CD4-positive, alpha-beta T cell treated with Interleukin-6 for 4 hours (primary cell): Measurements from ENCODE around the gene KDM2B.
"Not testable (repeated sequence)": the region's sequence is repeated elsewhere in the genome, so short reads cannot be mapped to it uniquely, and the experiment has no call there.

Source experiments
- DNase-seq: peaks from one replicate; pipeline ENCODE4 v3.0.0-alpha.2; 2020; ENCODE audit warnings: mixed read lengths

KDM2B gene

DNA sequence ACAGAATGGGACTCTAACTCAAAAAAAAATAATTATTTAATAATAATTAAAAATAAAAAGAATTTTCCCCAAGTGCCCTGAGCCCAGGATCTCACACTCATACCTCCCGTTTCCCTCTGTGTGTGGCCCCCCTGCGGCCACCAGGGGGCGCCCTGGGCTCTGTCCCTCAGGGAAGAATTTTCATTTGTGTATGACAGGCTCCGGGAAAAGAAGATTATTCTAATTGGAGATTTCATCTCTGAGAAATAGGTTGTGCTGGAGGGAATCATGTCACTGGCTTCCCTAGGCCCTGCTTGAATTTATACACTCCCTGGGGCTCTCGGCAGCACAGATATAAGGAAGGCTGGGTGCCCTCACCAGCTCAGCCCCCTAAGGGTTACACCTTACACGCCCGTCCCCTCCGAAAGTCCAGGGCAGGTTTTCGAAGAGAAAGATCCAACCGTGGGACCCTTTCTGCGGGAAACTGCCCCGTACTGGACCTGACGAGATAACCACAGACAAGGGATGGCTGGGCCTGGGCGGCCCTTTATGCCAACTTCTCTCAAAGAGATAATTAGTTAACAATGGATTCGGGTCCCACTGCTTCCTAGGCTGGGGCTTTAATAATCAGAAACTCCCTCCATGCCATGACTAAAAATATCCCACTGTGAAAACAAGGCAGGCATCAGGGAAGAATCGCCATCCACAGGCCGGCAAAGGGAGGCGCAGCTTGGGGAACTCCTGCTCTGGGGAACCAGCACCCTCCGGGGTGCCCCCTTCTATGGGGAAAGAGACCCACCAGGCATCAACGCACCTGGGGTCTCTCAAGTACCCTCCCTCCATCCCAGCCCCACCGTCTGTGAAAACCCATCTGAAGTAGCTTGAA, 80.7 kb downstream of the KDM2B start:
- peak; percentile 82 for DNase-seq

DNA sequence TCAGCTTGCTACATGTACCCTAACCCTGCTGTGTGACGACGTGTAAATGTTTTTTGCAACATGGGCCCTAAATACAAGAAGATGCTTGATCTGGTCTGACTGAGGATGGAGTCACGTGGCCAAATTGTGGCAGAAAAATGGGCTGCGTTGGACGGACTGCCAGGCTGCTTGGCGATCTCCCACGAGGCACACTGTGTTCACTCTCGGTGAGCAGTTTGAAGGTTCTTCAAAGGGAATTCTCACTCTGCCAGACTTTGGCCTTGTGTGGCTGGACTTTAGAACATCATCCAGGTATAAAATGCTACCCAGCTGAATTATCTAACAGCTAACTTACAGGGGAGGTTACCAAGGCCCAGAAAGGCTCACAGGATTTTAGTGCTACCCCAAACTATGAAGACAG, 85.1 kb downstream of the KDM2B start:
- DNase-seq, result no peak

DNA sequence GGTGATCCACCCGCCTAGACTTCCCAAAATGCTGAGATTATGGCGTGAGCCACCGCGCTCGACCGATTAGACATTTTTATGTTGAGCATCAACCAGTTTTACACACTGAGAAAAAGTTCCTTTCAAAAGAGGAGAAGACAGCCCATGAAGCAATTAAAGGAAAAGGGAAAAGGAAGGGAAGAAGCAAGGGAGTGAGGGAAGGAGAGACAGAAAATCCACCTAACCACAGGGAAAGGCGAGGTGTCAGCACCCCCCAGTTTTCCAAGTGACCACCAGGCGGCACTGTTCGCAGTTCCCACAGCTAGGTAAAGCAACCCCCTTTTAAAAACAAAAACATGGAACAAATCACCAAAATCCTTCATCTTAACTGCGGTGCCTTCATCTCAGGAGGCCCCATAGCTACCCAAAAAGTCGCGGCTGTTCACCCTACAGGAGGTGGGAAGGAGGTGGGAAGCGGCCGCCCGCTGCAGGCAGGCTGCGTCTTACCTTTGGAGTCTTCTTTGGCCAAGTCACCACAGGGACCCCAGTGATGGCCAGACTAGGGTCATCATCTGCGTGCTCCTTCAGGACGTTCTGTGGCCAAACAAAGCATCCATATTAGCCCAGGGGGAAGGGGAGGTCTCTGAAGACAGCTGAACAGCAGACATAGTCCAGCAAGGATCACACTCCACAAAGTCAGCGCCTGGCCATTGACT, 86.6 kb downstream of the KDM2B start:
- DNase-seq, result peak; percentile 69

DNA sequence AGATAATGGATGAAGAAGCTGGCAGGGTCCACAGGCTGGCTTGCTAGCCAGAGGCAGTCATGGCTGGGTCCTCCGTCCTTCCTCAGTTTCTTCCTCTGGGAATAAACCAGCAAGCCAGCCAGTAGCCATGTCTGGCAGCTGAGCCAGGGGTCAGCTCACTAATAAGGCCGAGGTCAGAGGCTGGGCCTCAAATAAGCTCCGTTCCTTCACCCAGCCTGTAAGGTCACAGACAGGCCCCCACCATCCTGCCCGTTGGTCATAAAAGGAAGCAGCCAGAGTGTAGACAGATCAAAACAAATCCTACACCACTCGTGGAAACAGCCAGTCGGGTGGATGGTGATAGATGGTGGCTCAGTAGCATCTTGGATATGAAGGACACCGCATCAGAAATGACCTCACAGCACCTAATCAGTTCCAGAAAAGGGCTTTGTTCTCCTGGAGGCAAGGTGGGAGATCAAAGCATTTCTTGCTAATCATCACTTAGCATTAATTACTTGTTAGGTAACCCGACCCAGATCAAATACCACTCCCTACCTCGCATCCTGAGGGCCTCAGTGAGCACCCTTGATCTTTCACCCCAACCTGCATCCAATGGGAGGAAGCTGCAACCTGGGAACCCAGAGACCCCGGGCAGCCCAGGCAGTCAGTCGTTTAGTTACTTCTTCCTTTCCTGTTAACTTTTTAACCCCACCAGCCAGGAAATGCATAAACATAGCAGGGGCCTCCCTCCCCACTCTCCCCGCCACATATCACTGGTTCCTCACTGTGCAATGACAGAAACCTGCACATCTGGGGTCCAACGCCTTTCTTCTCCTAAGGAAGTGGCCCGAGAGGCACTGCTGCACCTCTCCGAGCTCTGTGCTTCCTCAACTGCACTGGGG, 90.2 kb downstream of the KDM2B start:
- DNase-seq, result no peak

DNA sequence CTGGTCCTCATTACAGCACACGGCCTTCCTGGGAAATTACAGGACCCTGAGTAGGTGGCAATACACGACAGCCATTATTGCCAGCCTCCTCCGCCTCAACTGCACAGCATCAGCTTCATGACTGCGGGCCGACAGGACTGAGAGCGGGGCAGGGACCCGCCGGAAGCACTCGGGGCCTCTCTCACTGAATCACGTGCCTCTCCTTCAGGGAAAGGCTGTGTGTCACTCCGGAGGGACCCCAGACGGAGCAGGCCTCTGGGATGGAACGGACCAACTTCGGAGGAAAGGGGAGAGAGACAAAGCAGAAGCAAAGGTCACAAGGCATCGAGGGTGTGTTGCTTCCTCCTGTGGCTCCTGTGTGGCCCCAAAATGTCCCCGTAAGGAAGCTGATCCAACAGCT, 90.9 kb downstream of the KDM2B start:
- no peak for DNase-seq

DNA sequence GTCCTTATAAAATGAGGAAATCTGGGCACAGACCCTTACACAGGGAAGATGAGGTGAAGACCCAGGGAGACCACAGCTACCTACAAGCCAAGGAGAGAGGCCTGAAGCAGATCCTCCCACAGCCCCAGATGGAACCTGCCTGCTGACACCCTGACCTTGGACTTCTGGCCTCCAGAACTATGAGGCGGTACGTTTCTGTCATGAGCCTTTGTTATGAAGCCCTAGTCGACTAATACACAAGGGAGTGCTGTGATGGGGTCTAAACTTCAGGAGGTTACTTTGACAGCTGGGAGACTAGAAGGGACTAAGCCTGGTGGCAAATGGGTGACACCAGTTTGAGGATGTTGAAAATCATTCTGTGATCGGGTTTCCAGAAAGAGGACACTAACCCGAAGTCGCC, 95.9 kb downstream of the KDM2B start:
- no peak for DNase-seq

DNA sequence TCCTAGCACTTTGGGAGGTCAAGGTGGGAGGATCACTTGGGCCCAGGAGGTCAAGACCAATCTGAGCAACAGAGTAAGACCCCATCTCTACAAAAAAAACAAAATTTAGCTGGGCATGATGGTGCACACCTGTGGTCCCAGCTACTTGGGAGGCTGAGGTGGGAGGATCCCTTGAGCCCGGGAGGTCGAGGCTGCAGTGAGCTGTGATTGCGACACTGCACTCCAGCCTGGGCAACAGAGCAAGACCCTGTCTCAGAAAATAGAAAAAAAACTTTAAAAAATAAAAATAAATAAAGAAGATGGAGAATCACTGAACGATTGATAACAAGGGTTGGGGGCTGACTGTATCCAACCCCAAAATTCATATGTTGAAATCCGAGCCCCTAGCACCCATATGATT, 96.3 kb downstream of the KDM2B start:
- not testable (repeated sequence) for DNase-seq

DNA sequence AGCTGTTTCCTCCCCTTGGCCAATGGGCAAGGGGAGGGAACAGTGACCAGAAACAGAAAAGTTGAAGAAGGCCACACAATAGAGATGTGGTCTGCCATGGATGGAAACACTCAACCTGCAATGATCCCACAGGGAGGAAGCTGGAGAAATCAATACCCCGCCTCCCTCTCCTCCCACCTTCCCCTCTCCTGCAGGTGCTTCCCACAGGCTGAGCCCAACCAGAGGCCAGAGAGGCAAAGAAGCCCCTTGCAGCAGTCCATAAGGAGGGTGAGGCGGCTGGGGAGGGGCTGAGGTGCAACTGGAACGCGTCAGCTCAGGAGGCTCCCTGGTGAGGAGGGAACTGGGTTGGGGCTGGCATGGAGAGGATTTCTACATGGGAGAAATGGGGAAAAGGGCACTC, 96.9 kb downstream of the KDM2B start:
- no peak for DNase-seq

DNA sequence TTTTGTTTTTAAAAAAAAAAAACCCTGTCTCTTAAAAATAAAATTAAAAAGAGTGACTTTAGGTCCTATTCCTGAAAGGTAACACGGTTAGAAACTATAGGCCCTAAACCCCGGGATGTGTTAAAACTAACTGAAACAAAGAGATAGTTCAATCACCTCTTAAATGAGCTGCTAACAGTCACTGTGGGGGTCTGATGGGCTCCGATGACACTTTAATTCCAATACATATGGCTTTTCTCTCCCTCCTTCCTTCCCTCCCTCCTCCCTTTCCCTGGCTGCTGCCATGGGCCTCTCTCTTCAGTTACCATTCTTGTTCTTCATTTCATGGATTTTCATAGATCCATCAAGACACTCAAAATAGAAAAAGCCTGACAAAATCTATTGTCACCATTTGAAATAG, 104.3 kb downstream of the KDM2B start:
- no peak for DNase-seq

DNA sequence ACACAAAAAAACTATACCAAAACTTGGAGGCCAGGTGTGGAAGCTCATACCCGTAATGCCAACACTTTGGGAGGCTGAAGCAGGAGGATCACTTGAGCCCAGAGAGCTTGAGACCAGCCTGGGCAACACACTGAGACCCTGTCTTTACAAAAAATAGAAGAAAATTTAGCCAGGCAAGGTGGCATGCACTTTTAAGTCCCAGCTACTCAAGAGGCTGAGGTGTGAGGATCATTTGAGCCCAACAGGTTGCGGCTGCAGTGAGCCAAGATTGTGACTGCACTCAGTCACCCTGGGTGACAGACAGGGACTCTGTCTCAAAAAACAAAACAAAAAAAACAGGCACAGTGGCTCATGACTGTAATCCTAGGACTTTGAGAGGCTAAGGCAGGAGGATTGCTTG, 105.5 kb downstream of the KDM2B start:
- no peak for DNase-seq

DNA sequence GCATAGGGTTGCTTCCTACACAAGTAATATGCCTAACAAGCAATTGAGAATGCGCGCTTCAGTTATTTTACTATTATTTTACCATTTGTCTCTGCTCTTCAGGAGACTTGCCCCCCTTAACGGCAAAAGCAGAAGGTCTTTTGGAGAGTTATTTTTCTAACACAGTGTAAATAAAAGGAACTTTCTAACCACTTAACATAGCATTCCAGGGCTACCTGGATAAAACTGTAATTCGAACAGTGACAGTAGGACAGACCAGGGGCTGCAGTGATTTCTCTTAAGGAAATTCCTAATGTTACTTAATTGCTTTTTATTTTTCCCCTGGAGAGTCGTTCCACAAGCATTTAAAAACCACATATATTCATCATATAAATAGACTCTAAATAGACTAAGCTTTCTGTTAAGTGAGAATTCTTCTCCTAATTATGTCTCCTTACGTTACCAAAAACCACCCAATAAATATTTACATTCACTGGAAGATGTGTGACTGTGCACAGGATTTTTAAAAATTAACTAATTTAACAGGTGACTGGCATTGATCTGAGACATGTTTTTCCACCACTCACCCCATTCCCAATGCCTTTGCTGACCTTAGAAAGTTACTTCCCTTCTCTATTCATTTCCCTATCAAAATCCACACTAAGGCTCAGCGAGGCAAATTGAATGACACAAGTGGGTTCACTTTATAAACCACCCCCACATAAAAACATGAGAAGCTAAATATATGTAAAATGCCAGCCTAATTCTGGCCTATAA, 108.5 kb downstream of the KDM2B start:
- no peak for DNase-seq

DNA sequence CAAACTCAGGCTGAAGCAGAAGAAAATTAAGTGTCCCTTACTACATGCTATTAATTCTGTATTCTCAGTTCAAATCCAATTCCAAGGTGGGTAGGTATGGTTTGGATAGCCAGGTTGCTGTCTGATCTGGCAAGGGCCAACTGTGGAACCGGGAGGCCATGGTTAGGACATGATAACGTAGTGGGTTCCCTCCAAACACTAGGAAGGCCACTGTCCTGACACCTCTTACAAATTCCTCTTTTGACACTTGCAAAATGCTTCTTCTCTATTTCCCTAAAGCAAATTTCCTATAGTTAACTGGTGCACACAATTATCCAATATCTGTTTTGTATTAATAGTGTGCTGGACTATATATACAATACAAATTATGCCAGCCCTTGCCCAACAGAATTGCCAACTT, 110.1 kb downstream of the KDM2B start:
- DNase-seq, result no peak

DNA sequence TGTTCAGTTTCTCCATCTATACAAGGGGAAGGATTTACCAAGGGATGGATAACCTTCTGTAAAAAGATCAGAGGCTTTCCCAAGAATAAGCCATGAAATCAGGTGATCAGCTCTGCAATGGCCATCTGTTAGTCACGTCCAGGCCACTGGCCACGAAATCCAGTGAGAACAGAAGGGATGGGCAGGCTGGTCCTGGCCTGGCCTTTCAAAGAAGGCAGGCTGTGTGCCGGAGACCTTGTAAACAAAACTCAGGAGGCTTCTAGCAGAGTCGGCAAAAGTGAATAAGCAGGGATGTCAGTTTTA, 112.4 kb downstream of the KDM2B start:
- no peak for DNase-seq

DNA sequence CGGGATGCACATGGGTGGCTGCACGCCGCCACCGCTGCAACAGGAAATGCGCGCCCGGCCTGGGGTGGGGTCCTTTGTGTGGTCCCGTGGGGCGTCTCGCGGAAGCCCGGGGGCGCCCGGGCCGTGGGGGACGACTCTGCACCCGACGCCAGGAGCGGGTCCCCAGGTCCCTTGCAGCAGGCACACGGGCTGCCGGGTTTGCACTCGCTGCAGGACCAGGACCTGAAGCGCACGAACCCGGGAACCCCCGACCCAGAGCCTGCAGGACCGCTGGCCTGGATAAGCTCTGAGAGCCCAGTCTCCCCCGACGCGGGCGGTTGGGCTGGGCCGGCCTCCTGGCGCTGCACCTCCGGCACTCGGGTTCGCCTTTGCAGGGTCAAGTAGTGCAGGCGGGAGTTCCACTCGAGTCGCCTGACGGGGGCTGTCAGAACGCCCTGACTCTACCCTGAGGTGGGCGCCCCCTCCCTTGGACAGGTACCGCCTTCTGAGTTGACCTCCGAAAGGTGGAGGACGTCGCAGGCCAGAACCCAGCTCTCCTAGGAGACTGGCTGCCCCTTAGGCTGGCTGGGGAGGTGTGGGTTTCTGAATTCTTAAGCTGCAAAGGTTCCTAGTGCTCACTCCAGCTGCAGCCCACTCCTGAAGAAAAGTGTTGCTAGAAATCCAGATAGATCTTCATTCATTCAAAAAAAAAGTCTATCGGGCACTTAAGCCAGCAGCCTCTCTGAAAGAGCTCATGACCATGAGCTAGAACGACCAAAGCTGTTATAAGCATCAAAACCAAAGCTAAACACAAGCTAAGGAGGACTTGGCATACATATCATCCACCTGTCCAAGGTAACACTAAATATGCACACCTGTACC, 113.0 kb downstream of the KDM2B start:
- DNase-seq, result no peak

DNA sequence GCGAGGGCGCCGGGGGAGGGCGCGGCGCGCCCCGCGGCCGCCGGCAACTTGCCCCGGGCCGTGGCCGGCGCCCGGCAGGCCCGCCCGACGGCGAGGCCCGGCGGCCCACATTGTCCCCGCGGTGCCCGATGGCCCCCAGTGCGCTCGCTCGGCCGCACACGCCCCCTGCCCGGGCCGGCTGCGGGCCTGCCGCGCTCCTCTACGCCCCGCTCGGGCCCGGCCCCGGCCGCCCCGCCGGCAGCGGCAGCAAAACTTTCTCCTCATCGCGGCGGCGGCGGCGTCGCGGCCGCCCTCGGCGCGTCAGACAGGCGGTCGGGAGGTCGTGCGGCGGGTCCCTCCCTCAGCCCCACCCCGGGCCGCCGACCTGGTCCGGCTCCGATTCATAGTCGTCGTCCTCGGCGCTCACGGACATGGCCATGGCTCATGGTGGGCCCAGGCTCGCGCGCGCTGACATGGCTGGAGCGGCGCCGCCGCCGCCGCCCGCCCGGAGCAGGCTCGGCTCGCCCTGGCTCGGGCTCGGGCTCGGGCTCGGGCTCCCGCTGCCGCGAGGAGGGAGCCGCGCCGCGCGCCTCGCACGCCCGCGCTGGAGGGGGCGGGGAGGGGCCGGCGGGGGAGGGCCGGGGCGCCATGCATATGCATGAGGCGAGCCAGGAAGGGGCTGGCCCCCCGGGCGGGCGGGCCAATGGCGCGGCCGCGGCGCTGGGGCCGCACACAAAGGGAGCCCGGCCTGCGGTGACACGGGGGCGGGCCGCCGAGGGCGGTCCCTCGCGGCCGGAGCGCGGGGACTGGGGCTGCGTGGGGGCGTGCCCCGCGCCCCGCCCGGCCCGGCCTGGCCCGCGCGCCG, 113.8 kb downstream of the KDM2B start:
- peak; percentile 94 for DNase-seq

DNA sequence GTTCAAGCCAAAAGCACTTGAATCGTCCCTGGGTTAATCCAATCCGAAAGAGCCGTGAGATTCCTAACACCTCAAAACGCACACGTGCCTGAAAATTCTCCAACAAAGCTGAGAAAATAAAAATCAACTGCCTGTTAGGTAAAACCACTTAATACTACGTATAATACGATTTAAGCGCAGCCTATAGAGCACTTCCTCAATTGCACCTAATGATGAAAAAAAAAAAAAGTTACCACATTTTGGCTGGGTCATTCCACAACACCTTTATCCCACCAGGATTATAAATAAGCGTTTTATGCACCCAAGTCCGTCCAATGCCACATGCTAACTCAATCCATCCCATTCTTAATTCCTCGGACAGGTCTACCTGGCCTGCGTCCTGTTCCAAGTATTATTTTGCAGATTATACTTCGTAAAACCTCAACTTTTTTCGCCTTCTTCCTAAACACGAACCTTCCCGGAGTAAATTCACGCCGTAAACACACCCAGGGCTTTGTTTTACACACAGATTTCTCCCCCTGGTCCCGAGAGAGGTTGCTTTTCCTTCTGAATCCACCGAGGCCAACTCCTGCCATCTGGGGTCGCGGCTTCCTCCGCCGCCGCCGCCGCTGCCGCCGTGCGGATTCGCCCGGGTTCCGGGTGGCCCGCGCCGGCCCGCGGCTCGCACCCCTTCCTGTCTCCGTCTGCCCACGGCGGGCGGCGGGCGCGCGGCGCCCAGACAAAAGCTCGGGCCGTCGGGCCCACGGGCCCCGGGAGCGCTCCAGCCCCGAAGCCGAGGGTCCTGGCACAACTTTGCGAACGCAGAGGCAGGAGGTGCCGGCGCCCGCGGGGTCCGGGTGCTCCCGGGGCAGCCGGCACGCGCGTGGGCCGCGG, 114.7 kb downstream of the KDM2B start:
- peak; percentile 59 for DNase-seq

DNA sequence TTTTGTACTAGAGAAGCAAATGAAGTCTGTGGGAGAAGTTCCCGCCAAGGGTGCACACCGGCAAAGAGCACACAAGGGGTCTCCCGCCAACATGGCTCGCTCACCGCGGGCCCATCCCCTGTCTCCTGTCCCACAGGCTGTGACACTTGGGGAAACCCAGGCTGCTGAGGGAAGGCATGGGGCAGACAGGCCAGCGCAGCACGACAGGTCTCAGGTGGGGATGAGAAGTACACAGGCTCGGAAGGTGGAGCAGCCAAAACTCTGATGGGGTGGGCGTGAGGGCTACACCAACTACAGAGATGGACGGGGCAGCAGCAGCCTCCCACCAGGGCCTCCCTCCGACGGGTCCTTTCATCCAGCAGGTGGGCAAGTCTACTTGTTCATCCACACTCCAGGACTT, 116.5 kb downstream of the KDM2B start:
- no peak for DNase-seq

DNA sequence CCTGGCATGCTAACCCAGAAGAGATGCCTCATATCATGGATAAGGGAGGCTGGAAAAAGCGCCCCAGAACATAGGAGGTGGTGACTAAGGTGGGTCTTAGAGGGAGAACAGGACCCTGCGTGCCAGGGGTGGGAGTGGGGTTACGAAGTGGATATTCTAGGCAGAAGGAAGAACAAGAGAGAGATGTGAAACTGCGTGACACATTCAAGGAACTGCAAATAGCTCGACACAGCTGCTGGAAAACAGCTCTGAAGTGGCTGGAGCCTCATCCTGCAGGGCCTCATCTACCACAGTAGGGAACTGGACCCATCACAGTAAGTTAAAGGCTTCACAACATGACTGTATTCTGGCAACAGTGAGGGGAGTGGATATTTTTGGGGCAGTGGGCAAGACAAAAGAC, 119.8 kb downstream of the KDM2B start:
- no peak for DNase-seq

DNA sequence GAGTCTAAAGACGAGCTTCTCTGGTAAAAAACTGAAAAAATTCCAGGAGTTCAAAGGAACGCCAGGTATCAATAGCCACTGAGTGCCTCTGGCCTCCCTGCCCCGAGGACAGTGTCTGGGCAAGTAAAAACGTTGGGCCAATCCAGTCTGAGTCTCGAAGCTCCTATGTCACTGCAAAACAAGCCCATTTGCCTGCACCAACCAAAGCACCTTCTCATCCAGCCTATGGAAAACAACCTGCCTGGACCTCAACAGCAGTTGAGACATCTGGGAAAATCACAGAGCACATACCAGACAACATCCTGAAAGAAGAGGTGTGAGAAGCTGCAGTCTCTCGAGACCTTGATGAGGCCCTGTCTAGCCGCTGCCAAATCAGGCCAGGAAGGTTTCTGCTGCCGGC, 124.3 kb downstream of the KDM2B start:
- DNase-seq, result no peak
